Ovary (tissue), 9 donors: ENCODE measurements around the gene CCDC148. TPM values are rescaled to one million over a fixed set of nuclear protein-coding genes. Genes with fewer than 3 reads are reported as not detected.

Experiments
- DNase-seq, 5 donors: peaks; one replicate each; pipeline ENCODE4 v3.0.0-alpha.2; 2019 to 2020
- H3K27ac ChIP-seq, 2 donors: fragments of 200-600 bp; one replicate each; pipeline versions ENCODE4 v1.5.1 to v1.8.0; 2019 to 2022
- H3K27me3 ChIP-seq: fragments of 200-600 bp; one replicate; pipeline ENCODE4 v1.8.0; 2022
- H3K36me3 ChIP-seq: fragments of 200-600 bp; sonication (generic); one replicate; pipeline ENCODE4 v1.5.1; 2019
- H3K4me1 ChIP-seq: one replicate; pipeline ENCODE4 v1.8.1; 2013; ENCODE audit warnings: mild to moderate bottlenecking, moderate library complexity; ENCODE audit not compliant: insufficient read depth
- H3K4me3 ChIP-seq: fragments of 200-600 bp; sonication (generic); one replicate; pipeline ENCODE4 v1.5.1; 2017
- H3K9me3 ChIP-seq, 2 donors: fragments of 200-600 bp in 1 of 2; sonication (generic) in 1 of 2; one replicate each; pipeline versions ENCODE4 v1.5.1 to v1.8.1; 2013 to 2019; ENCODE audit warnings: mild to moderate bottlenecking in 1 of 2, moderate library complexity in 1 of 2
- CTCF ChIP-seq, 3 donors: fragments of 450-650 bp in 2 of 3; fragments of 200-600 bp in 1 of 3; IDR thresholded peaks; one replicate each; pipeline versions ENCODE4 v1.5.1 to v1.8.0; 2016 to 2022; ENCODE audit warnings: antibody characterized with exemption in 3 of 3, mild to moderate bottlenecking in 1 of 3
- EP300 ChIP-seq: sonication (generic); formaldehyde crosslinking; IDR thresholded peaks from one replicate; pipeline ENCODE4 v1.6.1; 2017; ENCODE audit warnings: antibody characterized with exemption
- POLR2A ChIP-seq: fragments of 450-650 bp; IDR thresholded peaks from one replicate; pipeline ENCODE4 v1.6.1; 2017; ENCODE audit warnings: antibody characterized with exemption, mild to moderate bottlenecking, moderate library complexity
- WGBS, 3 donors: extraction: QIAGEN DNeasy Blood & Tissue Kit in 1 of 3; methylation state at CpG; one replicate each; pipeline versions ENCODE4 v1.1.5 to v1.1.7; 2013 to 2017; 5-methylcytosine and 5-hydroxymethylcytosine counted together
- intact Hi-C, 4 donors: fragments of 100-400 bp; cut with DNase I; formaldehyde crosslinking; loops; one replicate each; pipeline versions ENCODE4 v1.11.0 to v1.15.1; 2022 to 2023
- polyA plus RNA-seq, 2 donors: library from polyadenylated mRNA; stranded (reverse); fragments of 200-250 nt in 1 of 2; fragments of 350-450 nt in 1 of 2; fragmentation: Illumina TruSeq in 1 of 2; extraction: RNeasy Lipid Tissue Mini Kit (QIAGEN cat#74804) in 1 of 2; gene quantifications; one replicate each; pipeline ENCODE4 v1.2.3, GENCODE V29; 2013 to 2014
- total RNA-seq, 7 donors: library from RNA; depleted of rRNA in 2 of 7; stranded (reverse); fragments of >200 nt in 2 of 7; fragmentation: NEBNext Ultra II Directional in 3 of 7; extraction: Animal tissue kit (Norgen Biotek cat#: 25700) in 3 of 7; gene quantifications; one replicate each; pipeline versions ENCODE4 v1.1.0 to v1.2.4, GENCODE V29; 2016 to 2023
- donor health status: DM: no; HTN: no; CAD: no; lungs with moderate emphysema.
- donor health status: DM: no; HTN: no; CAD: no.
- donor health status: Bipolar disorder and iron deficiency.
- donor health status: DM: yes; HTN: yes; CAD: no.
- donor health status: DM: no; HTN: no; CAD: no.
- donor health status: DM: yes; HTN: yes; CAD: no.

CCDC148 gene
- total and polyA plus RNA-seq, 9 donors = 0.80 to 6.6 (median 3.5) TPM

DNA sequence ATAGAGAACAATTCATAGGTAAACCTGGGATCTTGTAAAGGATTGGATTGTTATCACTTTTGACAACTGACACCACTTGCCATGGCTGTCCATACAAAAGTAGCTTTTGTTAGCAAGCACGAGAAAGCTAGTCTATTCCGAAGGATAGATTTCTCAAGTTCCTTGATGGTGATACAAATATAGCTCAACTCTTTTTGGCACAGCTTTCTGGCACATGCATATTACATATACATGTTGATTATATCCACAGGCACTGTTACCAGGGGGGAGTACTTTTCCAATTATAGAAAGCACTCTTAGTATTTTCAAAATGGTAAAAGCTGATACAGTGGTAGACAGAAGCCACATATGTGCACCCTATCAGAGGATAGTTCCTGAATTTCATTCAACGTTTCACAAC, 186.0 kb downstream of the CCDC148 start:
- no peak overlapping the region for H3K27ac ChIP-seq
- H3K4me1 ChIP-seq = peaks cover 2% of the 10 kb centered on the region
- H3K36me3 ChIP-seq = no peaks in the 10 kb centered on the region
- H3K4me3 ChIP-seq = no peak overlapping the region
- WGBS, 3 donors = 72 to 80% (median 78%) methylated on average over 3 of the region's 3 CpGs
- H3K9me3 ChIP-seq = no peaks in the 10 kb centered on the region
- intact Hi-C loops = no loop called here
- no peaks in the 10 kb centered on the region for H3K27me3 ChIP-seq
- no peak for DNase-seq
- no peak for TF ChIP-seq CTCF (IDR thresholded peaks at IDR 0.05)
- TF ChIP-seq EP300 = no peak
- no peak for TF ChIP-seq POLR2A

- H3K27me3 ChIP-seq = no peaks in the 10 kb centered on the region
- peaks cover 2% of the 10 kb centered on the region for H3K4me1 ChIP-seq
- DNase-seq = no peak
- H3K4me3 ChIP-seq = no peak overlapping the region
- H3K36me3 ChIP-seq = no peaks in the 10 kb centered on the region
- WGBS, 3 donors = 97 to 98% (median 97%) methylated on average over 2 of the region's 2 CpGs
- no peaks in the 10 kb centered on the region for H3K9me3 ChIP-seq
- intact Hi-C loops = no loop called here
- H3K27ac ChIP-seq = no peak overlapping the region
- no peak for TF ChIP-seq CTCF (IDR thresholded peaks at IDR 0.05)
- no peak for TF ChIP-seq POLR2A
- no peak for TF ChIP-seq EP300
These were observed 187.4 kb downstream of the CCDC148 start for GRCh38 chr2:158269143-158269542.

- 82 to 89% (median 83%) methylated on average over 2 of the region's 2 CpGs for WGBS, 3 donors
- TF ChIP-seq CTCF (IDR thresholded peaks at IDR 0.05) (no peak), POLR2A (no peak), EP300 (no peak)
- H3K27ac ChIP-seq = no peak overlapping the region
These were observed 190.4 kb downstream of the CCDC148 start for GRCh38 chr2:158266111-158266510.

GRCh38 chr2:158255257-158255656, 201.3 kb downstream of the CCDC148 start:
- Histone ChIP-seq H3K4me3 (no peak overlapping the region), H3K36me3 (no peaks in the 10 kb centered on the region), H3K27me3 (no peaks in the 10 kb centered on the region), H3K27ac (no peak overlapping the region), H3K4me1 (no peaks in the 10 kb centered on the region), H3K9me3 (no peaks in the 10 kb centered on the region)
- intact Hi-C loops = no loop called here
- 79 to 88% (median 86%) methylated on average over 2 of the region's 2 CpGs for WGBS, 3 donors
- no peak for DNase-seq
- no peak for TF ChIP-seq CTCF (IDR thresholded peaks at IDR 0.05)
- no peak for TF ChIP-seq POLR2A
- TF ChIP-seq EP300 = no peak

More at GRCh38 chr2:158266111-158266510, 190.4 kb downstream of the CCDC148 start:
- Histone ChIP-seq H3K4me1 (no peaks in the 10 kb centered on the region), H3K36me3 (no peaks in the 10 kb centered on the region), H3K27me3 (no peaks in the 10 kb centered on the region), H3K4me3 (no peak overlapping the region), H3K9me3 (no peaks in the 10 kb centered on the region)
- DNase-seq = no peak
- intact Hi-C loops = no loop called here
